Trophoblast cell (in vitro differentiated cells and primary cell): ENCODE results near the gene MAP4K3.

Source experiments
- DNase-seq, 2 donors: peaks; one replicate each; pipeline ENCODE4 v3.0.0-alpha.2; 2016
- H2AFZ ChIP-seq: 2 replicates; pipeline ENCODE4 v1.6.1; 2013; ENCODE audit warnings: low read length, moderate library complexity, mild to moderate bottlenecking; ENCODE audit not compliant: insufficient read depth, poor library complexity
- H2AK5ac ChIP-seq: 2 replicates; pipeline ENCODE4 v1.6.1; 2013; ENCODE audit warnings: mild to moderate bottlenecking, low read length
- H2BK120ac ChIP-seq: 2 replicates; pipeline ENCODE4 v1.6.1; 2013; ENCODE audit warnings: low read length, mild to moderate bottlenecking, moderate library complexity; ENCODE audit not compliant: insufficient read depth, poor library complexity
- H2BK12ac ChIP-seq: 2 replicates; pipeline ENCODE4 v1.6.1; 2013; ENCODE audit warnings: mild to moderate bottlenecking, low read length, moderate library complexity
- H2BK5ac ChIP-seq: 2 replicates; pipeline ENCODE4 v1.6.1; 2013; ENCODE audit warnings: low read length, low read depth, moderate library complexity, mild to moderate bottlenecking; ENCODE audit not compliant: poor library complexity
- H3K14ac ChIP-seq: 2 replicates; pipeline ENCODE4 v1.6.1; 2013; ENCODE audit warnings: mild to moderate bottlenecking, low read length
- H3K18ac ChIP-seq: 2 replicates; pipeline ENCODE4 v1.6.1; 2013; ENCODE audit warnings: mild to moderate bottlenecking, low read length
- H3K23ac ChIP-seq: 2 replicates; pipeline ENCODE4 v1.6.1; 2013; ENCODE audit warnings: low read length
- H3K27ac ChIP-seq: 2 replicates; pipeline ENCODE4 v1.5.1; 2013; ENCODE audit warnings: low read depth, mild to moderate bottlenecking, inconsistent platforms, low read length, moderate library complexity
- H3K27me3 ChIP-seq: 2 replicates; pipeline ENCODE4 v1.6.1; 2013; ENCODE audit warnings: inconsistent platforms, mild to moderate bottlenecking, low read length, moderate library complexity; ENCODE audit not compliant: insufficient read depth
- H3K36me3 ChIP-seq, 2 experiments: 1 replicate in 1 of 2; 2 replicates in 1 of 2; pipeline ENCODE4 v1.6.1; 2013; ENCODE audit warnings: low read length in 2 of 2, mild to moderate bottlenecking in 2 of 2, moderate library complexity in 1 of 2; ENCODE audit not compliant: insufficient read depth in 2 of 2, control insufficient read depth in 1 of 2
- H3K4ac ChIP-seq: 2 replicates; pipeline ENCODE4 v1.6.1; 2013; ENCODE audit warnings: low read depth, mild to moderate bottlenecking, low read length, moderate library complexity
- H3K4me1 ChIP-seq, 2 experiments: 1 replicate in 1 of 2; 2 replicates in 1 of 2; pipeline ENCODE4 v1.6.1; 2013; ENCODE audit warnings: low read length in 2 of 2, mild to moderate bottlenecking in 2 of 2, moderate library complexity in 1 of 2; ENCODE audit not compliant: insufficient read depth in 2 of 2, control insufficient read depth in 1 of 2
- H3K4me2 ChIP-seq: 2 replicates; pipeline ENCODE4 v1.6.1; 2013; ENCODE audit warnings: inconsistent platforms, mild to moderate bottlenecking, low read length, moderate library complexity
- H3K4me3 ChIP-seq: 2 replicates; pipeline ENCODE4 v1.5.1; 2013; ENCODE audit warnings: mild to moderate bottlenecking, low read depth, low read length, inconsistent platforms
- H3K79me1 ChIP-seq: one replicate; pipeline ENCODE4 v1.6.1; 2013; ENCODE audit warnings: low read length
- H3K79me2 ChIP-seq: 2 replicates; pipeline ENCODE4 v1.6.1; 2013; ENCODE audit warnings: low read length, mild to moderate bottlenecking; ENCODE audit not compliant: control insufficient read depth, insufficient read depth, poor library complexity
- H3K9ac ChIP-seq: 2 replicates; pipeline ENCODE4 v1.6.1; 2013; ENCODE audit warnings: mild to moderate bottlenecking, low read length
- H3K9me3 ChIP-seq: 2 replicates; pipeline ENCODE4 v1.6.1; 2013; ENCODE audit warnings: low read depth, mild to moderate bottlenecking, control low read depth, inconsistent platforms, low read length; ENCODE audit not compliant: insufficient read depth
- H4K12ac ChIP-seq: 2 replicates; pipeline ENCODE4 v1.6.1; 2013; ENCODE audit warnings: low read depth, mild to moderate bottlenecking, low read length, moderate library complexity
- H4K8ac ChIP-seq: 2 replicates; pipeline ENCODE4 v1.6.1; 2013; ENCODE audit warnings: low read depth, mild to moderate bottlenecking, low read length, moderate library complexity
- H4K91ac ChIP-seq: one replicate; pipeline ENCODE4 v1.6.1; 2013; ENCODE audit warnings: low read depth, mild to moderate bottlenecking, low read length, moderate library complexity
- WGBS: extraction: QIAGEN DNeasy Blood & Tissue Kit; methylation state at CpG from one replicate; pipeline ENCODE4 v1.1.7; 2013; ENCODE audit warnings: missing lambda C conversion rate; ENCODE audit not compliant: insufficient read length, insufficient coverage; ENCODE audit errors: extremely low coverage; 5-methylcytosine and 5-hydroxymethylcytosine counted together

MAP4K3 gene

GRCh38 chr2:39368846-39369245 lies 68.2 kb downstream of the MAP4K3 start:
- no peak overlapping the region for H2AK5ac ChIP-seq
- H3K79me1 ChIP-seq: no peaks in the 10 kb centered on the region
- DNase-seq: no peak
- H3K18ac ChIP-seq: no peak overlapping the region
- 100% methylated on average over 2 of the region's 3 CpGs for WGBS
- no peaks in the 10 kb centered on the region for H3K27me3 ChIP-seq
- peaks cover 2 to 3% of the 10 kb centered on the region in 2 experiments for H3K36me3 ChIP-seq
- no peak overlapping the region for H3K4me2 ChIP-seq
- H3K79me2 ChIP-seq: no peaks in the 10 kb centered on the region
- no peak overlapping the region for H4K12ac ChIP-seq
- no peak overlapping the region for H4K91ac ChIP-seq
- H3K4ac ChIP-seq: no peak overlapping the region
- no peaks in the 10 kb centered on the region for H3K9me3 ChIP-seq
- H2BK12ac ChIP-seq: no peak overlapping the region
- H3K4me3 ChIP-seq: no peak overlapping the region
- H2AFZ ChIP-seq: no peak overlapping the region
- no peak overlapping the region for H3K27ac ChIP-seq
- H2BK5ac ChIP-seq: no peak overlapping the region
- H4K8ac ChIP-seq: no peak overlapping the region
- no peak overlapping the region for H3K14ac ChIP-seq
- H3K9ac ChIP-seq: no peak overlapping the region
- H2BK120ac ChIP-seq: no peak overlapping the region
- no peaks in the 10 kb centered on the region for H3K4me1 ChIP-seq
- no peak overlapping the region for H3K23ac ChIP-seq

GRCh38 chr2:39368376-39368775 lies 68.7 kb downstream of the MAP4K3 start:
- no CpG with 5 or more reads among the region's 3 CpGs for WGBS

GRCh38 chr2:39362595-39362994 lies 74.5 kb downstream of the MAP4K3 start:
- H3K27ac ChIP-seq: no peak overlapping the region
- H3K79me1 ChIP-seq: no peaks in the 10 kb centered on the region
- H3K4me1 ChIP-seq: no peaks in the 10 kb centered on the region
- DNase-seq: no peak
- no CpG with 5 or more reads among the region's 4 CpGs for WGBS
- H3K9me3 ChIP-seq: peaks cover 8% of the 10 kb centered on the region
- peaks cover 10 to 11% of the 10 kb centered on the region in 2 experiments for H3K36me3 ChIP-seq
- no peaks in the 10 kb centered on the region for H3K27me3 ChIP-seq
- H2BK120ac ChIP-seq: no peak overlapping the region
- H3K4me3 ChIP-seq: no peak overlapping the region
- H3K18ac ChIP-seq: no peak overlapping the region
- no peak overlapping the region for H4K12ac ChIP-seq
- H2BK12ac ChIP-seq: no peak overlapping the region
- no peak overlapping the region for H3K9ac ChIP-seq
- H3K23ac ChIP-seq: no peak overlapping the region
- no peak overlapping the region for H2AFZ ChIP-seq
- no peak overlapping the region for H2AK5ac ChIP-seq
- H4K91ac ChIP-seq: no peak overlapping the region
- H2BK5ac ChIP-seq: no peak overlapping the region
- no peak overlapping the region for H3K4me2 ChIP-seq
- H4K8ac ChIP-seq: no peak overlapping the region
- H3K79me2 ChIP-seq: no peaks in the 10 kb centered on the region
- H3K14ac ChIP-seq: no peak overlapping the region
- H3K4ac ChIP-seq: no peak overlapping the region

More at GRCh38 chr2:39368376-39368775, 68.7 kb downstream of the MAP4K3 start:
- Histone ChIP-seq H2AFZ (no peak overlapping the region), H4K91ac (no peak overlapping the region), H3K79me1 (no peaks in the 10 kb centered on the region), H3K4me1 (no peaks in the 10 kb centered on the region), H3K18ac (no peak overlapping the region), H2AK5ac (no peak overlapping the region), H3K23ac (no peak overlapping the region), H3K4me2 (no peak overlapping the region), H4K12ac (no peak overlapping the region), H3K14ac (no peak overlapping the region), H3K27me3 (no peaks in the 10 kb centered on the region), H2BK5ac (no peak overlapping the region), H3K36me3 (peaks cover 2 to 3% of the 10 kb centered on the region in 2 experiments), H3K9ac (no peak overlapping the region), H4K8ac (no peak overlapping the region), H3K27ac (no peak overlapping the region), H3K9me3 (no peaks in the 10 kb centered on the region), H3K4me3 (no peak overlapping the region), H3K79me2 (no peaks in the 10 kb centered on the region), H3K4ac (no peak overlapping the region), H2BK120ac (no peak overlapping the region), H2BK12ac (no peak overlapping the region)
- no peak for DNase-seq

DNA sequence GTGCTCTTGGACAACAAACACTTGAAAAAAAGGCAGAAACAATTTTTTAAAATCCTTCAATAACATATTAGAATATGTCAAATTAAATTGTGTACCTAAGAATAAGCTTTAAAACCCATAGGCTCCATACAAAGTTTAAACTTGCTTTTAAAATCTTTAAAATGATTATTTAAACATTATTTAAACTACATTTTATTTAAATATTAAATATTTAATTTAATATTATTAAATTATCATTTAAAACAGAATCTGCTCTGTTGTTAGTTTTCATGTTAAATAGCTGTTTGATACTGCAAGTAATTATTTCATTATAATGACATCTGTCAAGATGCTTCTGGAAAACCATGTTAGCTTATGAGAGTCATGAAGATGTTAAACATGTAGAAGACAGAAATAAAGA lies 75.6 kb downstream of the MAP4K3 start:
- H3K79me1 ChIP-seq: no peaks in the 10 kb centered on the region
- no peaks in the 10 kb centered on the region for H3K4me1 ChIP-seq
- H4K8ac ChIP-seq: no peak overlapping the region
- no peak for DNase-seq
- no peak overlapping the region for H2BK12ac ChIP-seq
- no peak overlapping the region for H3K23ac ChIP-seq
- no peaks in the 10 kb centered on the region for H3K79me2 ChIP-seq
- peaks cover 7 to 9% of the 10 kb centered on the region in 2 experiments for H3K36me3 ChIP-seq
- H4K91ac ChIP-seq: no peak overlapping the region
- H2AK5ac ChIP-seq: no peak overlapping the region
- H3K4me2 ChIP-seq: no peak overlapping the region
- H2AFZ ChIP-seq: no peak overlapping the region
- H3K18ac ChIP-seq: no peak overlapping the region
- no peak overlapping the region for H2BK5ac ChIP-seq
- no peak overlapping the region for H2BK120ac ChIP-seq
- no peak overlapping the region for H3K14ac ChIP-seq
- no peak overlapping the region for H3K4ac ChIP-seq
- H3K9ac ChIP-seq: no peak overlapping the region
- no peak overlapping the region for H3K4me3 ChIP-seq
- no peaks in the 10 kb centered on the region for H3K27me3 ChIP-seq
- H4K12ac ChIP-seq: no peak overlapping the region
- H3K27ac ChIP-seq: no peak overlapping the region
- H3K9me3 ChIP-seq: peaks cover 8% of the 10 kb centered on the region
